GM23248 (cell line): Measurements from ENCODE around the gene DLEU7. TPM values are rescaled to one million over a fixed set of nuclear protein-coding genes. Genes with fewer than 3 reads are reported as not detected.

Source experiments
- DNase-seq: peaks from one replicate; pipeline ENCODE4 v3.0.0-alpha.2; 2015
- H2AFZ ChIP-seq: fragments of 200-600 bp; sonication (generic); 2 replicates; pipeline ENCODE4 v1.6.1; 2016; ENCODE audit warnings: antibody characterized with exemption
- H3F3A ChIP-seq: fragments of 200-600 bp; sonication (generic); 2 replicates; pipeline ENCODE4 v1.6.1; 2016; ENCODE audit warnings: mild to moderate bottlenecking, antibody characterized with exemption, mixed run types; ENCODE audit not compliant: insufficient read depth
- H3K27ac ChIP-seq: fragments of 200-600 bp; sonication (generic); 2 replicates; pipeline ENCODE4 v1.5.1; 2016; ENCODE audit warnings: mild to moderate bottlenecking
- H3K27me3 ChIP-seq: fragments of 200-600 bp; sonication (generic); replicated peaks from 2 replicates; pipeline ENCODE4 v1.6.1; 2016; ENCODE audit warnings: mild to moderate bottlenecking; ENCODE audit not compliant: insufficient read depth
- H3K36me3 ChIP-seq: fragments of 200-600 bp; sonication (generic); 2 replicates; pipeline ENCODE4 v1.6.1; 2016; ENCODE audit warnings: low read depth, mild to moderate bottlenecking
- H3K4me1 ChIP-seq: fragments of 200-600 bp; sonication (generic); 2 replicates; pipeline ENCODE4 v1.6.1; 2016; ENCODE audit warnings: mild to moderate bottlenecking; ENCODE audit not compliant: insufficient read depth
- H3K4me2 ChIP-seq: fragments of 200-600 bp; sonication (generic); one replicate; pipeline ENCODE4 v1.6.1; 2016; ENCODE audit warnings: mild to moderate bottlenecking; ENCODE audit not compliant: unreplicated experiment
- H3K4me3 ChIP-seq: fragments of 200-600 bp; sonication (generic); 2 replicates; pipeline ENCODE4 v1.5.1; 2016; ENCODE audit warnings: mild to moderate bottlenecking
- H3K79me2 ChIP-seq: fragments of 200-600 bp; sonication (generic); 2 replicates; pipeline ENCODE4 v1.6.1; 2016; ENCODE audit warnings: mild to moderate bottlenecking; ENCODE audit not compliant: insufficient read depth
- H3K9ac ChIP-seq: fragments of 200-600 bp; sonication (generic); 2 replicates; pipeline ENCODE4 v1.6.1; 2016; ENCODE audit warnings: mild to moderate bottlenecking
- H3K9me2 ChIP-seq: fragments of 200-600 bp; sonication (generic); 2 replicates; pipeline ENCODE4 v1.6.1; 2016; ENCODE audit warnings: mixed run types, mild to moderate bottlenecking, moderate library complexity; ENCODE audit not compliant: insufficient read depth
- H3K9me3 ChIP-seq: fragments of 200-600 bp; sonication (generic); one replicate; pipeline ENCODE4 v1.6.1; 2017; ENCODE audit warnings: low read depth
- H4K20me1 ChIP-seq: fragments of 200-600 bp; sonication (generic); 2 replicates; pipeline ENCODE4 v1.6.0; 2016; ENCODE audit not compliant: insufficient read depth
- EZH2 ChIP-seq: fragments of 200-600 bp; sonication (generic); IDR thresholded peaks from 2 replicates; pipeline ENCODE4 v1.6.1; 2018; ENCODE audit warnings: antibody characterized with exemption, mild to moderate bottlenecking; ENCODE audit not compliant: insufficient read depth, poor library complexity, severe bottlenecking
- EZH2phosphoT487 ChIP-seq: fragments of 200-600 bp; sonication (generic); IDR thresholded peaks from 2 replicates; pipeline ENCODE4 v1.6.1; 2018; ENCODE audit warnings: antibody characterized with exemption, moderate library complexity, mild to moderate bottlenecking, low read depth; ENCODE audit not compliant: insufficient read depth
- WGBS, 2 experiments: methylation state at CpG; one replicate each; pipeline ENCODE4 v1.1.6; 2015 to 2017; ENCODE audit warnings: low lambda C conversion rate in 2 of 2, low coverage in 1 of 2; ENCODE audit errors: missing lambda C conversion rate in 2 of 2; 5-methylcytosine and 5-hydroxymethylcytosine counted together
- in situ Hi-C: fragments of 300-500 bp; cut with MboI; formaldehyde crosslinking; loops from 2 replicates; pipeline ENCODE4 v1.15.0; 2020
- polyA plus RNA-seq: library from polyadenylated mRNA; unstranded; fragments of >200 nt; fragmentation: Nextera tagmentation; extraction: Ambion mirVana; gene quantifications from 2 replicates; pipeline ENCODE4 v1.2.1, GENCODE V29; 2016
- total RNA-seq: library from RNA; depleted of rRNA; stranded (reverse); fragments of >200 nt; shearing (Covaris generic); gene quantifications from 2 replicates; pipeline ENCODE4 v1.2.3, GENCODE V29; 2014

The DLEU7 gene
- total and polyA plus RNA-seq, 2 experiments from 2014 or later = not detected

- Histone ChIP-seq H3K9me2 (no peaks in the 10 kb centered on the region), H3K27ac (no peak overlapping the region), H3K4me1 (no peaks in the 10 kb centered on the region), H3K9ac (no peak overlapping the region), H2AFZ (no peak overlapping the region), H3K4me2 (no peak overlapping the region), H3F3A (no peaks in the 10 kb centered on the region), H4K20me1 (no peaks in the 10 kb centered on the region), H3K79me2 (no peaks in the 10 kb centered on the region), H3K36me3 (no peaks in the 10 kb centered on the region), H3K4me3 (no peak overlapping the region), H3K9me3 (no peaks in the 10 kb centered on the region), H3K27me3 (peaks cover 10% of the 10 kb centered on the region)
- in situ Hi-C loops = no loop called here
- DNase-seq = no peak
- TF ChIP-seq EZH2 (no peak), EZH2phosphoT487 (no peak)
- WGBS, 2 experiments = 62 to 76% methylated on average over 5 of the region's 5 CpGs
These were observed 4.0 kb upstream of the DLEU7 start for GRCh38 chr13:50847501-50847900.

GRCh38 chr13:50846861-50847475 is 3.5 kb upstream of the DLEU7 start:
- Histone ChIP-seq H3F3A (no peaks in the 10 kb centered on the region), H3K27me3 (peaks cover 15% of the 10 kb centered on the region), H3K79me2 (no peaks in the 10 kb centered on the region), H2AFZ (no peak overlapping the region), H3K27ac (no peak overlapping the region), H3K9ac (no peak overlapping the region), H3K4me2 (no peak overlapping the region), H3K36me3 (no peaks in the 10 kb centered on the region), H3K4me1 (no peaks in the 10 kb centered on the region), H4K20me1 (no peaks in the 10 kb centered on the region), H3K4me3 (no peak overlapping the region), H3K9me2 (no peaks in the 10 kb centered on the region), H3K9me3 (no peaks in the 10 kb centered on the region)
- TF ChIP-seq EZH2phosphoT487 (no peak), EZH2 (no peak)
- in situ Hi-C loops = no loop called here
- 49 to 50% methylated on average over 5 of the region's 5 CpGs for WGBS, 2 experiments
- DNase-seq = no peak

- H3F3A ChIP-seq = no peaks in the 10 kb centered on the region
- no peak for DNase-seq
- in situ Hi-C loops = no loop called here
- H3K4me1 ChIP-seq = no peaks in the 10 kb centered on the region
- H3K36me3 ChIP-seq = no peaks in the 10 kb centered on the region
- H3K4me2 ChIP-seq = no peak overlapping the region
- no peak overlapping the region for H2AFZ ChIP-seq
- no peaks in the 10 kb centered on the region for H4K20me1 ChIP-seq
- TF ChIP-seq EZH2 (no peak), EZH2phosphoT487 (no peak)
- no peaks in the 10 kb centered on the region for H3K9me3 ChIP-seq
- no peaks in the 10 kb centered on the region for H3K79me2 ChIP-seq
- no peak overlapping the region for H3K4me3 ChIP-seq
- peaks cover 21% of the 10 kb centered on the region for H3K27me3 ChIP-seq
- H3K27ac ChIP-seq = no peak overlapping the region
- WGBS, 2 experiments = 90 to 100% methylated on average over 1 of the region's 1 CpG
- no peaks in the 10 kb centered on the region for H3K9me2 ChIP-seq
- H3K9ac ChIP-seq = no peak overlapping the region
These were observed 1.7 kb upstream of the DLEU7 start for GRCh38 chr13:50845211-50845610.

GRCh38 chr13:50844084-50844875 is 788 bp upstream of the DLEU7 start:
- Histone ChIP-seq H3K9ac (no peak overlapping the region), H3K79me2 (no peaks in the 10 kb centered on the region), H3K27me3 (peaks cover 26% of the 10 kb centered on the region), H3K4me2 (no peak overlapping the region), H3K36me3 (no peaks in the 10 kb centered on the region), H3K4me1 (no peaks in the 10 kb centered on the region), H2AFZ (no peak overlapping the region), H3K9me2 (no peaks in the 10 kb centered on the region), H3K4me3 (no peak overlapping the region), H3K27ac (no peak overlapping the region), H3F3A (no peaks in the 10 kb centered on the region), H4K20me1 (no peaks in the 10 kb centered on the region), H3K9me3 (no peaks in the 10 kb centered on the region)
- TF ChIP-seq EZH2 (no peak), EZH2phosphoT487 (no peak)
- 70 to 75% methylated on average over 6 of the region's 6 CpGs for WGBS, 2 experiments
- in situ Hi-C loops = no loop called here
- DNase-seq = no peak
